GM19467 (cell line): ENCODE data around the gene CCNYL1.
"Not testable (repeated sequence)": the region's sequence is repeated elsewhere in the genome, so short reads cannot be mapped to it uniquely, and the experiment has no call there.

Experiments
- ATAC-seq: cut with Tn5 transposase; IDR thresholded peaks from one replicate; pipeline ENCODE4 v1.9.1; 2021; ENCODE audit warnings: mild to moderate bottlenecking, moderate library complexity; ENCODE audit not compliant: unreplicated experiment

Gene CCNYL1

GRCh38 chr2:207710814-207711740, at the start of gene CCNYL1:
Gene CCNYL1, plus strand, starts transcription at chr2:207711640. Its CDS starts 257 bp downstream, at chr2:207711897.
- peak; percentile 97 for ATAC-seq

DNA sequence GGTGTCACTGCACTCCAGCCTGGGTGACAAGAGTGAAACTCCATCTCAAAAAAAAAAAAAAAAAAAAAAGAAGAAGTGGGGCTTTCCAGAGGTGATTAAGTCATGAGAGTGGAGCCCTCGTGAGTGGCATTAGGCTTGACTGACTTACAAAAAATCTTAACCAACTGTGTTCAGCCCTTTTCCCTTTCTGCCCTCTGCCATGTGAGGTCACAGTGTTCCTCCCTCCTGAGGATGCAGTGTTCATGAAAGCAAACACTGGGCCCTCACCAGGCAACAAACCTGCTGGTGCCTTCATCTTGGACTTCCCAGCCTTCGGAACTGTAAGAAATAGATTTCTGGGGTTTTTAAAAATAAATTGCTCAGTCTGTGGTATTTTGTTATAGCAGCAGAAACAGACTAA, 49.2 kb upstream of the CCNYL1 start:
- ATAC-seq, result peak; percentile 97

DNA sequence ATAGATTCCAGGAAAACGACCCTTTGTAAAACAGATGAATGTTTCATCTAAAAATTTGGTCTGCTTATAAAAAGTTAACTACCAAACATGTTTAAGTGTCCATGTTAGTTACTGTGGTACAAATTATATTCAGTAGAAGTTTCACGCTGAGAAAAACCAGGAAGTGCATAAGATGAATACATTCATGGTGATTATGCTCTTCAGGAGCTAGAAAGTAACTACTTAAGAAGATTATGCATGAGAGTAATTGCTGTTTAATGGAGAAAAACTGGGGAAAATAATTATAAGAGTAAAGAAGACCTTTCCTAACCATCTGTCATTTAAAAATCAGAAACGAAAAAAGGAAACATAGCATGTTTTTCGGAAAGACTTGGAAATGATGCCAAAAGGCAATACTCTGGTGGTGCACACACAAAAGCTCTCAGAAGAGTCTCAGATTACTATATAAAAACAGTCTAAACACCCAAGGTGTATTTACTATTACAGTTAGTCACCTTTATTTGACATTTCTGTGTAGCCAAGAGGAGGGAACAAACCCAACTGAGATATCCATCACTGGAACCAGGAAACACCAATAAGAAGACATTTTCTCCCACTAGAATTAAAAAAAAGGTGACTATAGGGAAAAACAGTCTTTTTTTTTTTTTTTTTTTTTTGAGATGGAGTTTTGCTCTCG, 47.4 kb upstream of the CCNYL1 start:
- ATAC-seq, result no peak

DNA sequence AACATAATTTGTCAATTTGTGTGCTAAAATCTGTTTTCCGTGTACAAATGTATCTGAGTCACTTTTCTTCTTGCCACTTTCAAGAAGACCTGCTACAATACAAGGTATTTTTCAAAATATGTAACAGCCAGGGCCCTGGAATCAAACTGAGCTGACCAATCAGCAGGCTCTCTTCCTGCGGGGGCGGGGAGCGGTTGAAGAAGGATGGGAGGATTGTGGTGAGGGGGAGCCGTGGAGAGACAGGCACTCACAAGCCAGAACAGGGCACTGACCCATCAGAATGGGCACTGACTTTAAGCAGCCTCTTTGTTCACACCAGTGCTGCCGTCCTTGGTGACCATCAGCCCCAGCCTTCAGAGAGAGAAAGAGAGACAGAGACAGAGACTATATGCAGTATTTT, 40.6 kb upstream of the CCNYL1 start:
- ATAC-seq, result no peak

- ATAC-seq, result no peak
These were observed 38.0 kb upstream of the CCNYL1 start for GRCh38 chr2:207673431-207673830.

GRCh38 chr2:207674266-207674774, 37.1 kb upstream of the CCNYL1 start:
- no peak for ATAC-seq

- ATAC-seq, result no peak
These were observed 36.6 kb upstream of the CCNYL1 start for GRCh38 chr2:207674826-207675225.

DNA sequence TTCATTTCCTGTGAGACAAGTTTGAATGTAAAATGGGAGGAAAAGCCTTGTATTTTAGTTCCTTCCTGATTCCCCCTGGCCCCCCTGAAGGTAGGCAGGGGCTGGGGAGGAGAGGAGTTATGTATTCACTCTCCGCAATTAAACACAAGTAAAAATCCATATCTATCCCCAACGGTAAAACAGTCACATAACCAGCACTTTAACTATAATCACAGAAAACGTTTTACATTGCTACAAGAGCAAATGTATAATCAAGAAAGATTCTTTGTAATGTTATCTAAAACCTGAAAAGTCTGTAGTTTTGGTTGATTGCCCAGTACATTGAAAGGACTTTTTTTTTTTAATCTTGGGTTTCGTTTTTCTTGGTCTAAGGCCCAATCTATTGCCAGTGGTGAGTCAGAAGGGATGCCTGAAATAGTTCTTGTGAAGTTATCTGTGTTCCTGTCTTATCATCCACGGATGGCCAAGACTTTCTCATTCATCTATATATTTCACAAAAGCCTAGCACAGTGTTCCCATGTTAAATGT, 34.5 kb upstream of the CCNYL1 start:
- no peak for ATAC-seq

GRCh38 chr2:207681431-207681830, 30.0 kb upstream of the CCNYL1 start:
- ATAC-seq, result no peak

DNA sequence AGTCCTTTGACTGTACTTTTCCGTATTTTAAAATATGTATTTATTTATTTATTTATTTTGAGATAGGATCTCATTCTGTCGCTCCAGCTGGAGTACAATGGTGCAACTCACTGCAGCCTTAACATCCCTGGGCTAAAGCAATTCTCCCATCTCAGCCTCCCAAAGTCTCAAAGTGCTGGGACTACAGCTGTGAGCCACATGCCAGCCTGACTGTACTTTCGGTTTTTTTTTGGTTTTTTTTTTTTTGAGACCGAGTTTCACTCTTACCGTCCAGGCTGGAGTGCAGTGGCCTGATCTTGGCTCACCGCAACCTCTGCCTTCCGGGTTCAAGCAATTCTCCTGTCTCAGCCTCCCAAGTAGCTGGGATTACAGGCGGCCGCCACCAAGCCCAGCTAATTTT, 28.9 kb upstream of the CCNYL1 start:
- no peak for ATAC-seq

GRCh38 chr2:207683438-207683837, 28.0 kb upstream of the CCNYL1 start:
- no peak for ATAC-seq

DNA sequence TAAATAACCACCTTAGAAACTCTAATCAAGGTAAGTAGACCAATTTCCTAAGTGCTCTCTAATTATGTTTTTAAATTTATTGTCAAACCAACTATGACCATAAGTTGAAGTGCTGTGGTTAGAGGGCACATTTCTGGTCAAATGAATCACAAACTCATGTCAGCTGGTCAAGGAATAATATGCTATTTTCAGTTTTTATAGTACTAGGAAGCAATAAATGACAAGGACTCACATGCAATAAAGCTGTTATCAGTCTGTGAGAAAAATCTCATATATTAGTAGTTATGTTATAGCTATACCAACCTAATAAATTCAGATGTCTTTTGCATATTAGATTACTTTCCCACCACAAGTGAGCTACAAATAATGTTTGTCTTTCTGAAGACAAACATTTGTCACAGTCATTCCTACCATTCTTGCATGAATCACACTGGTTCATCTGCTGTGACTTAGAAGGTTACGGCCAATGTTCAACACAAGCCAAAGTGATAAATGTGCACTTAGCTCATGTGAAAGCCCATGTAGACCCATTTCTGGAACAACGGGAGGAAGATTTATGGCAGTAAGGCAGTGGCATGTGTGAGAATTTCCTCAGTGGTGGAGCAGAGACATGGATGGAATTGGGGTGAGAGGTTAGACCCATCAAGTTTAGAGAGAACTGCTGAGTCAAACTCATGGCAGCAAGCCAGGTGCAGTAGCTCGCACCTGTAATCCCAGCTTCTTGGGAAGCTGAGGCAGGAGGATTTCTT, 27.4 kb upstream of the CCNYL1 start:
- no peak for ATAC-seq

DNA sequence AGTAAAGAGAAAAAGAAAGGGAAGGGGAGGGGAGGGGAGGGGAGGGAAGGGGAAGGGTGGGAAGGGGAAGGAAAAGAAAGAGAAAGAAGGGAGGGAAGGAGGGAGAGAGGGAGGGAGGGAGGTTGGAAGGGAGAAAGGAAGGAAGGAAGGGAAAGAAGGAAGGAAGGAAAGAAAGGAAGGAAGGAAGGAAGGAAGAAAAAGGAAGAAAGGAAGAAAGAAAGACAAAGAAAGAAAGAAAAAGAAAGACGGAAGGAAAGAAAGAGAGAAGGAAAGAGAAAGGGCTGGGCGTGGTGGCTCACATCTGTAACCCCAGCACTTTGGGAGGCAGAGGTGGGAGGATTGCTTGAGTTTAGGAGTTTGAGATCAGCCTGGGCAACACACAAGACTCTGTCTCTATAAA, 24.6 kb upstream of the CCNYL1 start:
- no peak for ATAC-seq

DNA sequence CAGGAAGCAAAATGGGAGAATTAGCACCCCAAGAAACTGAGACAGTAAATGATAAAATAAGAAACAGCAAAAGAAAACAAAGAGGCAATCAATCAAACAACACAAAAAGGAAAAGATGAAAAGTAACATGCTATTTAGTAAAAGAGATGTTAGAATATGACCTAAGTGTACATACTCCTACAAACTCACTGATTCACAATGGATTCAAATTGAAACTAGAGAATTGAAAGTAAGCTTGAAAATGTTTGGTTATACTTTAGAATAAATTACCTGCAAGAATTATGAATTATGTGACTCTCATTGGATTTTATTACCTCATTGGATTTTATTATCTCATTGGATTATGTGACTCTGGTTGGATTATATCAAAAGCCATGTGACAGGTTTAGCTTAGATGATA, 22.8 kb upstream of the CCNYL1 start:
- no peak for ATAC-seq

GRCh38 chr2:207690845-207691461, 20.5 kb upstream of the CCNYL1 start:
- ATAC-seq, result not testable (repeated sequence)

- no peak for ATAC-seq
These were observed 19.0 kb upstream of the CCNYL1 start for GRCh38 chr2:207692206-207693065.

GRCh38 chr2:207693641-207694249, 17.7 kb upstream of the CCNYL1 start:
- ATAC-seq, result no peak

DNA sequence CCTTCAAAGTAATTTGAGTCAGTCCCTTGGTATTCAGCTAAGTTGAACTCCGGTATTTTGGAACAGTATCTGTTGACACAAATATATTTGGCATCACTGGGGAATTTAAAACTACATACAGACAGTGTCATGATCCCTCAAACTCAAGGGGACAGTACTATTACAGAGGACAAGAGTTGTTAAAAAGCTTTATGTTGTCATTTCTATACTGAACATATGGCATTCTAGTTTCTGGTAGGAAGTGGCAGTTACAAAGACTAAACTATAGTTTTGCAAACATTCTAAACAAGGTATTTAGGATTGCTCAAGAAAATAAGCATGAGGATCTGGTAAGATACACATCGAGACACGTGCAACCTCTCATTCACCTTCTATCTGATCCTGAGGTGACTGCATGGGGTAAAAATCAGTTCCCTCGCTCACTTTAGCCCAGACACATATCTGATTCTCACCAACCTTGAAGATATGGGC, 16.6 kb upstream of the CCNYL1 start:
- ATAC-seq, result no peak

DNA sequence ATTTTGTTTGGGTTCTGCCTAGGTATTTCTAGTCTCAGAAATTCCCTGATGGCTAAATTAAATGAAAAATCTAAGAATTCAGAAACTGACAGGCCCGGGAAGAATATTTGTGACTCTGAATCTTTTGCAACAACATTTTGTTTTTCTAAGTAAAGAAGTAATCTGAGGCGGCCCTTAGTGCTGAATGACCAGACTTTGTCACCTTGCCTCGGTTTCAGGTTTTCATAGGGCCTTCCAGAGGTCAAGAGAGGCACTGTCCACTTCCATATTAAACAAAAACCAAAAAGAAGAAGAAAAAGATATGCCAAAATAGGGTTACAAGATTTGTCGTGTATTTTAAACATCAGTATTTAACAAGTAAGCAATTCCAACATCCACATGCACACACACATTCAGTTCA, 16.1 kb upstream of the CCNYL1 start:
- no peak for ATAC-seq
